Astrocyte (in vitro differentiated cells and primary cell): ENCODE data around the gene BFSP2.

Experiments used
- CTCF ChIP-seq: IDR thresholded peaks from 2 replicates; pipeline ENCODE4 v1.5.1; 2011; ENCODE audit warnings: low read depth, mild to moderate bottlenecking, inconsistent platforms, low read length, moderate library complexity; ENCODE audit not compliant: insufficient read depth
- EZH2 ChIP-seq: IDR thresholded peaks from 2 replicates; pipeline ENCODE4 v1.6.1; 2012; ENCODE audit warnings: mild to moderate bottlenecking, low read length, inconsistent platforms; ENCODE audit not compliant: insufficient read depth

- TF ChIP-seq CTCF (no peak), EZH2 (no peak)
Measured at GRCh38 chr3:133383175-133383574, 16.7 kb upstream of the BFSP2 start.
